K562 (cell line): ENCODE results near the gene CLCA2. TPM values are rescaled to one million over a fixed set of nuclear protein-coding genes. Genes with fewer than 3 reads are reported as not detected.

ENCODE experiments used
- BDP1 ChIP-seq: IDR thresholded peaks from 3 replicates; pipeline ENCODE4 v1.6.1; 2011; ENCODE audit not compliant: insufficient read length, insufficient read depth
- CBX3 ChIP-seq, 2 experiments: IDR thresholded peaks; 1 replicate in 1 of 2; 2 replicates in 1 of 2; pipeline ENCODE4 v1.6.1; 2012; ENCODE audit warnings: inconsistent platforms in 2 of 2, low read length in 2 of 2, borderline replicate concordance in 1 of 2, control low read depth in 1 of 2
- DMBX1 ChIP-seq: fragments of 250-450 bp; sonication (Bioruptor Pico); IDR thresholded peaks from 2 replicates; pipeline ENCODE4 v1.8.0; 2022; ENCODE audit warnings: inconsistent platforms, mild to moderate bottlenecking, moderate library complexity, borderline replicate concordance
- DPF2 ChIP-seq: fragments of 450-650 bp; IDR thresholded peaks from 2 replicates; pipeline ENCODE4 v1.6.1; 2016
- ELK1 ChIP-seq: sonication (generic); formaldehyde crosslinking; IDR thresholded peaks from 2 replicates; pipeline ENCODE4 v1.8.1; 2022; ENCODE audit warnings: missing genetic modification reagents
- EP400 ChIP-seq: fragments of 450-650 bp; IDR thresholded peaks from 2 replicates; pipeline ENCODE4 v1.6.1; 2017; ENCODE audit warnings: antibody characterized with exemption, mild to moderate bottlenecking, moderate library complexity
- ESRRB ChIP-seq: fragments of 250-450 bp; sonication (Bioruptor Pico); IDR thresholded peaks from 2 replicates; pipeline ENCODE4 v1.5.0; 2020; ENCODE audit warnings: mild to moderate bottlenecking, moderate library complexity, borderline replicate concordance
- MEF2D ChIP-seq: conservative IDR thresholded peaks from 2 replicates; pipeline ENCODE4 v1.6.1; 2016; ENCODE audit warnings: low read depth, missing genetic modification characterization, missing compliant biosample characterization
- MTA3 ChIP-seq: fragments of 450-650 bp; formaldehyde crosslinking; IDR thresholded peaks from 2 replicates; pipeline ENCODE4 v1.6.1; 2017; ENCODE audit warnings: mild to moderate bottlenecking, borderline replicate concordance
- RHOXF2B ChIP-seq: fragments of 250-450 bp; sonication (Bioruptor Pico); conservative IDR thresholded peaks from 2 replicates; pipeline ENCODE4 v1.5.1; 2021
- SMARCA4 ChIP-seq: fragments of 450-650 bp; IDR thresholded peaks from 2 replicates; pipeline ENCODE4 v1.6.1; 2016
- TCF15 ChIP-seq: fragments of 250-450 bp; sonication (Bioruptor Pico); IDR thresholded peaks from 2 replicates; pipeline ENCODE4 v1.8.0; 2022; ENCODE audit warnings: moderate library complexity, mild to moderate bottlenecking, inconsistent platforms
- TEAD4 ChIP-seq, 2 experiments: sonication (generic) in 1 of 2; formaldehyde crosslinking in 1 of 2; IDR thresholded peaks; 2 replicates each; pipeline versions ENCODE4 v1.6.1 to v1.8.0; 2012 to 2022; ENCODE audit warnings: borderline replicate concordance in 1 of 2, inconsistent platforms in 1 of 2, low read length in 1 of 2, mild to moderate bottlenecking in 1 of 2, missing genetic modification reagents in 1 of 2
- USF1 ChIP-seq: sonication (generic); formaldehyde crosslinking; IDR thresholded peaks from 2 replicates; pipeline ENCODE4 v1.9.0; 2022; ENCODE audit warnings: mild to moderate bottlenecking, missing genetic modification reagents
- ZC3H11A ChIP-seq: IDR thresholded peaks from 2 replicates; pipeline ENCODE4 v1.6.1; 2012; ENCODE audit warnings: low read depth, low read length, improper control_type of control experiment
- ZFP36 ChIP-seq: fragments of 150-350 bp; IDR thresholded peaks from 2 replicates; pipeline ENCODE4 v1.6.1; 2018; ENCODE audit warnings: low read length, low read depth; ENCODE audit not compliant: partially characterized antibody
- ZNF133 ChIP-seq: fragments of 250-450 bp; sonication (Bioruptor Pico); IDR thresholded peaks from 2 replicates; pipeline ENCODE4 v1.4.0; 2020; ENCODE audit warnings: mild to moderate bottlenecking
- ZNF140 ChIP-seq: fragments of 250-450 bp; sonication (Bioruptor Pico); IDR thresholded peaks from 2 replicates; pipeline ENCODE4 v1.8.0; 2021; ENCODE audit warnings: moderate library complexity, mild to moderate bottlenecking, inconsistent platforms
- ZNF354B ChIP-seq: fragments of 250-450 bp; sonication (Bioruptor Pico); IDR thresholded peaks from 2 replicates; pipeline ENCODE4 v1.4.0; 2020
- ZNF561 ChIP-seq: fragments of 450-650 bp; formaldehyde crosslinking; conservative IDR thresholded peaks from 2 replicates; pipeline ENCODE4 v1.4.0; 2020; ENCODE audit warnings: mild to moderate bottlenecking, moderate library complexity
- ZNF668 ChIP-seq: fragments of 250-450 bp; sonication (Bioruptor Pico); IDR thresholded peaks from 2 replicates; pipeline ENCODE4 v1.8.0; 2022; ENCODE audit warnings: mild to moderate bottlenecking, inconsistent platforms
- polyA plus RNA-seq, 8 experiments: library from polyadenylated mRNA; depleted of rRNA in 4 of 8; stranded (reverse) in 5 of 8; unstranded in 3 of 8; fragments of >200 nt; fragmentation: Nextera tagmentation in 2 of 8; fragmentation: Illumina TruSeq in 1 of 8; extraction: Ambion mirVana in 2 of 8; extraction: Trizol in 1 of 8; gene quantifications; 2 replicates each; pipeline versions ENCODE4 v1.2.1 to v1.2.3, GENCODE V29; 2011 to 2014; ENCODE audit warnings: inconsistent platforms in 1 of 8, missing spikeins in 1 of 8
- total RNA-seq, 7 experiments: library from RNA; depleted of rRNA in 6 of 7; stranded (reverse); fragments of >200 nt in 6 of 7; fragmentation: Illumina TruSeq in 2 of 7; extraction: Trizol in 2 of 7; gene quantifications; 2 replicates each; pipeline versions ENCODE4 v1.2.1 to v1.2.3, GENCODE V29; 2011 to 2021; ENCODE audit warnings: low replicate concordance in 1 of 7
- TF ChIP-seq, protein P1 (sequence below): fragments of 450-650 bp; formaldehyde crosslinking; IDR thresholded peaks from 2 replicates; pipeline ENCODE4 v1.4.0; 2022; ENCODE audit warnings: missing genetic modification characterization
- TF ChIP-seq, protein P2 (sequence below): fragments of 450-650 bp; formaldehyde crosslinking; IDR thresholded peaks from 2 replicates; pipeline ENCODE4 v1.4.0; 2020; ENCODE audit warnings: mild to moderate bottlenecking
- TF ChIP-seq, protein P3 (sequence below), 2 experiments: IDR thresholded peaks; 2 replicates each; pipeline ENCODE4 v1.6.1; 2011; ENCODE audit warnings: borderline replicate concordance in 1 of 2, control low read depth in 1 of 2, low read depth in 1 of 2, low read length in 1 of 2, mild to moderate bottlenecking in 1 of 2, mixed read lengths in 1 of 2, moderate library complexity in 1 of 2; ENCODE audit not compliant: insufficient read depth in 1 of 2, insufficient read length in 1 of 2, poor library complexity in 1 of 2, severe bottlenecking in 1 of 2; ENCODE audit errors: extremely low read depth in 1 of 2

CLCA2 gene
- total and polyA plus RNA-seq, 9 of the 15 experiments (the other 6 are each of a cell fraction or from before 2014, with no cell fraction given): 0.03 TPM; not detected in 8

- TF ChIP-seq, protein P1, sequence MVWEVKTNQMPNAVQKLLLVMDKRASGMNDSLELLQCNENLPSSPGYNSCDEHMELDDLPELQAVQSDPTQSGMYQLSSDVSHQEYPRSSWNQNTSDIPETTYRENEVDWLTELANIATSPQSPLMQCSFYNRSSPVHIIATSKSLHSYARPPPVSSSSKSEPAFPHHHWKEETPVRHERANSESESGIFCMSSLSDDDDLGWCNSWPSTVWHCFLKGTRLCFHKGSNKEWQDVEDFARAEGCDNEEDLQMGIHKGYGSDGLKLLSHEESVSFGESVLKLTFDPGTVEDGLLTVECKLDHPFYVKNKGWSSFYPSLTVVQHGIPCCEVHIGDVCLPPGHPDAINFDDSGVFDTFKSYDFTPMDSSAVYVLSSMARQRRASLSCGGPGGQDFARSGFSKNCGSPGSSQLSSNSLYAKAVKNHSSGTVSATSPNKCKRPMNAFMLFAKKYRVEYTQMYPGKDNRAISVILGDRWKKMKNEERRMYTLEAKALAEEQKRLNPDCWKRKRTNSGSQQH (CRISPR knock-in tag): 0 out of 2 replicates have a peak, but pooled peaks have one; percentile 56
- peak; percentile 97 for TF ChIP-seq ZNF133
- TF ChIP-seq ESRRB (CRISPR knock-in tag): peak; percentile 85; the same call in 1 of the 2 replicates
- peak; percentile 94 for TF ChIP-seq ZFP36
- TF ChIP-seq ZNF668 (CRISPR knock-in tag): peak; percentile 99
- peak in 1 of 2 experiments; percentile 97; a peak in 2 of 3 replicates for TF ChIP-seq CBX3 (IDR thresholded peaks at IDR 0.05; ENCODE audit: borderline replicate concordance in 1 of 2, low read length in 2 of 2)
- no peak for TF ChIP-seq USF1 (CRISPR knock-in tag)
- peak; percentile 95 for TF ChIP-seq TEAD4 (IDR thresholded peaks at IDR 0.05; ENCODE audit: low read length)
- TF ChIP-seq TEAD4 (CRISPR knock-in tag; IDR thresholded peaks at IDR 0.05; ENCODE audit: borderline replicate concordance): no peak
- TF ChIP-seq MEF2D (tag): peak; percentile 95
- TF ChIP-seq EP400: peak; percentile 46; the same call in 1 of the 2 replicates
- peak; percentile 91 for TF ChIP-seq RHOXF2B (CRISPR knock-in tag)
- TF ChIP-seq, protein P2, sequence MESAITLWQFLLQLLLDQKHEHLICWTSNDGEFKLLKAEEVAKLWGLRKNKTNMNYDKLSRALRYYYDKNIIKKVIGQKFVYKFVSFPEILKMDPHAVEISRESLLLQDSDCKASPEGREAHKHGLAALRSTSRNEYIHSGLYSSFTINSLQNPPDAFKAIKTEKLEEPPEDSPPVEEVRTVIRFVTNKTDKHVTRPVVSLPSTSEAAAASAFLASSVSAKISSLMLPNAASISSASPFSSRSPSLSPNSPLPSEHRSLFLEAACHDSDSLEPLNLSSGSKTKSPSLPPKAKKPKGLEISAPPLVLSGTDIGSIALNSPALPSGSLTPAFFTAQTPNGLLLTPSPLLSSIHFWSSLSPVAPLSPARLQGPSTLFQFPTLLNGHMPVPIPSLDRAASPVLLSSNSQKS (CRISPR knock-in tag): peak; percentile 96
- TF ChIP-seq TCF15: peak; percentile 99
- TF ChIP-seq ZNF561 (CRISPR knock-in tag): peak; percentile 93
- TF ChIP-seq ELK1 (CRISPR knock-in tag): no peak
- peak; percentile 90 for TF ChIP-seq DPF2
- TF ChIP-seq BDP1: no peak
- TF ChIP-seq ZC3H11A: no peak
- TF ChIP-seq DMBX1: peak; percentile 100
- TF ChIP-seq ZNF354B: peak; percentile 93
- TF ChIP-seq, protein P3, sequence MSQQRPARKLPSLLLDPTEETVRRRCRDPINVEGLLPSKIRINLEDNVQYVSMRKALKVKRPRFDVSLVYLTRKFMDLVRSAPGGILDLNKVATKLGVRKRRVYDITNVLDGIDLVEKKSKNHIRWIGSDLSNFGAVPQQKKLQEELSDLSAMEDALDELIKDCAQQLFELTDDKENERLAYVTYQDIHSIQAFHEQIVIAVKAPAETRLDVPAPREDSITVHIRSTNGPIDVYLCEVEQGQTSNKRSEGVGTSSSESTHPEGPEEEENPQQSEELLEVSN (IDR thresholded peaks at IDR 0.05; ENCODE audit: borderline replicate concordance in 1 of 2, extremely low read depth in 1 of 2, insufficient read depth in 1 of 2, insufficient read length in 1 of 2, low read depth in 1 of 2, low read length in 1 of 2, poor library complexity in 1 of 2, severe bottlenecking in 1 of 2): peak in 1 of 2 experiments; percentile 41
- peak; percentile 76 for TF ChIP-seq SMARCA4
- peak; percentile 68 for TF ChIP-seq MTA3
- TF ChIP-seq ZNF140 (CRISPR knock-in tag): peak; percentile 86; the same call in 1 of the 2 replicates
These were observed 37.5 kb downstream of the CLCA2 start (continued) for GRCh38 chr1:86461482-86461881.
